H9 (cell line): ENCODE measurements around the gene BPTF. TPM values are rescaled to one million over a fixed set of nuclear protein-coding genes. Genes with fewer than 3 reads are reported as not detected.

Experiments used
- DNase-seq: peaks from one replicate; pipeline ENCODE4 v3.0.0-alpha.2; 2017
- H2AFZ ChIP-seq: one replicate; pipeline ENCODE4 v1.6.1; 2013; ENCODE audit warnings: mild to moderate bottlenecking, low read length, control low read depth, moderate library complexity
- H2AK5ac ChIP-seq: 2 replicates; pipeline ENCODE4 v1.6.1; 2013; ENCODE audit warnings: low read length, control low read depth, mixed read lengths; ENCODE audit not compliant: insufficient read length
- H2BK120ac ChIP-seq: one replicate; pipeline ENCODE4 v1.6.1; 2013; ENCODE audit warnings: low read depth, mild to moderate bottlenecking, low read length, control low read depth, inconsistent platforms; ENCODE audit not compliant: poor library complexity, severe bottlenecking
- H2BK12ac ChIP-seq: 2 replicates; pipeline ENCODE4 v1.6.1; 2013; ENCODE audit warnings: low read length, control low read depth, mixed read lengths, low read depth; ENCODE audit not compliant: insufficient read length
- H2BK15ac ChIP-seq: 2 replicates; pipeline ENCODE4 v1.6.1; 2013; ENCODE audit warnings: low read depth, low read length, control low read depth
- H2BK20ac ChIP-seq: one replicate; pipeline ENCODE4 v1.6.1; 2013; ENCODE audit warnings: low read depth, mild to moderate bottlenecking, low read length, control low read depth, inconsistent platforms; ENCODE audit not compliant: poor library complexity, severe bottlenecking
- H2BK5ac ChIP-seq: 2 replicates; pipeline ENCODE4 v1.6.1; 2013; ENCODE audit warnings: low read length, control low read depth, mixed read lengths; ENCODE audit not compliant: insufficient read length
- H3K14ac ChIP-seq: 2 replicates; pipeline ENCODE4 v1.6.1; 2013; ENCODE audit warnings: low read length, control low read depth; ENCODE audit not compliant: insufficient read depth
- H3K18ac ChIP-seq: 2 replicates; pipeline ENCODE4 v1.6.1; 2013; ENCODE audit warnings: low read depth, mild to moderate bottlenecking, mixed read lengths, low read length, control low read depth; ENCODE audit not compliant: insufficient read length
- H3K23ac ChIP-seq: 2 replicates; pipeline ENCODE4 v1.6.1; 2013; ENCODE audit warnings: low read length, control low read depth, mixed read lengths, low read depth; ENCODE audit not compliant: insufficient read length
- H3K23me2 ChIP-seq: 2 replicates; pipeline ENCODE4 v1.6.1; 2013; ENCODE audit warnings: low read depth, mild to moderate bottlenecking, mixed read lengths, low read length, control low read depth; ENCODE audit not compliant: insufficient read length, poor library complexity, severe bottlenecking
- H3K27ac ChIP-seq: 2 replicates; pipeline ENCODE4 v1.5.1; 2013; ENCODE audit warnings: low read length, control low read depth, mixed read lengths, low read depth; ENCODE audit not compliant: insufficient read length
- H3K27me3 ChIP-seq: 2 replicates; pipeline ENCODE4 v1.6.1; 2013; ENCODE audit warnings: low read length, control low read depth, inconsistent platforms; ENCODE audit not compliant: insufficient read depth
- H3K4ac ChIP-seq: 2 replicates; pipeline ENCODE4 v1.6.1; 2013; ENCODE audit warnings: low read depth, mild to moderate bottlenecking, control low read depth, inconsistent platforms, low read length, moderate library complexity
- H3K4me1 ChIP-seq: 2 replicates; pipeline ENCODE4 v1.6.1; 2013; ENCODE audit warnings: low read length, control low read depth, inconsistent platforms; ENCODE audit not compliant: insufficient read depth
- H3K4me2 ChIP-seq: 2 replicates; pipeline ENCODE4 v1.6.1; 2013; ENCODE audit warnings: low read length, control low read depth, mixed read lengths; ENCODE audit not compliant: insufficient read length, insufficient read depth
- H3K56ac ChIP-seq: 2 replicates; pipeline ENCODE4 v1.6.1; 2013; ENCODE audit warnings: low read depth, mild to moderate bottlenecking, mixed read lengths, low read length, control low read depth; ENCODE audit not compliant: insufficient read length
- H3K79me1 ChIP-seq: 2 replicates; pipeline ENCODE4 v1.6.1; 2013; ENCODE audit warnings: low read depth, mild to moderate bottlenecking, moderate library complexity, low read length, control low read depth, inconsistent platforms; ENCODE audit not compliant: insufficient read depth, poor library complexity, severe bottlenecking
- H3K79me2 ChIP-seq: 2 replicates; pipeline ENCODE4 v1.6.1; 2013; ENCODE audit warnings: low read length, control low read depth, inconsistent platforms; ENCODE audit not compliant: insufficient read depth
- H3K9ac ChIP-seq: 2 replicates; pipeline ENCODE4 v1.6.1; 2013; ENCODE audit warnings: low read length, control low read depth, mixed read lengths; ENCODE audit not compliant: insufficient read length; ENCODE audit errors: extremely low read depth
- H3K9me3 ChIP-seq: one replicate; pipeline ENCODE4 v1.6.1; 2013; ENCODE audit warnings: low read depth, low read length, inconsistent platforms; ENCODE audit not compliant: control insufficient read depth
- H3T11ph ChIP-seq: one replicate; pipeline ENCODE4 v1.6.1; 2013; ENCODE audit warnings: mild to moderate bottlenecking, low read length, control low read depth, inconsistent platforms
- H4K20me1 ChIP-seq: one replicate; pipeline ENCODE4 v1.6.1; 2013; ENCODE audit not compliant: control insufficient read depth, insufficient read length, insufficient read depth
- H4K5ac ChIP-seq: 2 replicates; pipeline ENCODE4 v1.6.1; 2013; ENCODE audit warnings: low read depth, mild to moderate bottlenecking, mixed read lengths, low read length, control low read depth; ENCODE audit not compliant: insufficient read length
- H4K8ac ChIP-seq: replicated peaks from 2 replicates; pipeline ENCODE4 v1.6.1; 2013; ENCODE audit warnings: low read length, control low read depth, mixed read lengths, low read depth; ENCODE audit not compliant: insufficient read length
- H4K91ac ChIP-seq: 2 replicates; pipeline ENCODE4 v1.6.1; 2013; ENCODE audit warnings: low read depth, mild to moderate bottlenecking, moderate library complexity, mixed read lengths, low read length, control low read depth; ENCODE audit not compliant: insufficient read length
- H3K27ac Mint-ChIP-seq, 3 experiments: 2 replicates in 2 of 3; 3 replicates in 1 of 3; pipeline ENCODE4 v1.8.0; 2020 to 2021; ENCODE audit warnings: mixed read lengths in 3 of 3, mild to moderate bottlenecking in 1 of 3, moderate library complexity in 1 of 3
- H3K27me3 Mint-ChIP-seq: 2 replicates; pipeline ENCODE4 v1.8.0; 2021; ENCODE audit warnings: low read depth, mild to moderate bottlenecking, moderate library complexity, mixed read lengths
- H3K36me3 Mint-ChIP-seq, 3 experiments: 2 replicates in 2 of 3; 3 replicates in 1 of 3; pipeline ENCODE4 v1.8.0; 2020 to 2021; ENCODE audit warnings: low read depth in 3 of 3, mixed read lengths in 3 of 3; ENCODE audit not compliant: insufficient read depth in 1 of 3
- H3K4me1 Mint-ChIP-seq, 2 experiments: 2 replicates each; pipeline ENCODE4 v1.8.0; 2020; ENCODE audit warnings: mixed read lengths in 2 of 2
- H3K4me3 Mint-ChIP-seq, 2 experiments: 2 replicates in 1 of 2; 3 replicates in 1 of 2; pipeline ENCODE4 v1.8.0; 2020 to 2021; ENCODE audit warnings: mild to moderate bottlenecking in 2 of 2, mixed read lengths in 2 of 2, moderate library complexity in 1 of 2
- H3K9me3 Mint-ChIP-seq, 2 experiments: 2 replicates in 1 of 2; 3 replicates in 1 of 2; pipeline ENCODE4 v1.8.0; 2020; ENCODE audit warnings: mild to moderate bottlenecking in 2 of 2, mixed read lengths in 2 of 2, moderate library complexity in 1 of 2
- WGBS: extraction: QIAGEN DNeasy Blood & Tissue Kit; methylation state at CpG from one replicate; pipeline ENCODE4 v1.1.7; 2013; ENCODE audit warnings: missing lambda C conversion rate, low lambda C conversion rate, mixed read lengths; ENCODE audit not compliant: insufficient read length; ENCODE audit errors: extremely low coverage; 5-methylcytosine and 5-hydroxymethylcytosine counted together
- total RNA-seq: library from RNA; stranded (reverse); gene quantifications from 2 replicates; pipeline ENCODE4 v1.2.1, GENCODE V29; 2021
- TF ChIP-seq, protein P1 (sequence below): fragments of 200-600 bp; sonication (generic); conservative IDR thresholded peaks from 3 replicates; pipeline ENCODE4 v1.8.0; 2021; ENCODE audit warnings: antibody characterized with exemption, mild to moderate bottlenecking

Gene BPTF
- total RNA-seq, 1 experiment from 2014 or later, result 203 TPM

DNA sequence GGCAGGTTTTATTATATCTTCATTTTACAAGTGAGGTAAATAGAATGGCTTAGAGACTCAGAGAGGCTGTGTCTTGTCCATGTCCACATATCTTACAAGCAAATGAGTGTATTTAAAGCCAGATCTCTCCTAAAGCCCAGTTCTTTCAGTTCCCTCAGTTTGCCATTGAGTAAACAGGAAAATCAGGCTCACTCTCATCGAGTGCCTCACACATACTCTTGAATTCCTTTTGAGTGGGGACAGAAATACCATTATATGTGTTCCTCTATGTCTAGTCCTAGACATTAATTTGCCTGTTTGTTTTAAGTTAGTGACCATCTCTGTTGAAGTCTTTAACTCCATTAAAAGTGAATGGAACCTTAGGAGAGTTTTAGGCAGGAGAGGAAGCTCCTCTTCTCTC lies 40.1 kb downstream of the BPTF start:
- Histone ChIP-seq H3K79me2 (peaks cover 21% of the 10 kb centered on the region; the same call in 1 of the 2 replicates), H2BK5ac (no peak overlapping the region), H4K8ac (no peak overlapping the region), H3K9me3 (no peaks in the 10 kb centered on the region), H4K91ac (no peak overlapping the region), H3K23me2 (no peaks in the 10 kb centered on the region), H3K27ac (no peak overlapping the region), H3K9ac (no peak overlapping the region), H4K20me1 (no peaks in the 10 kb centered on the region), H3K4me2 (no peak overlapping the region), H3K14ac (no peak overlapping the region), H3K4me1 (no peaks in the 10 kb centered on the region), H3K23ac (no peak overlapping the region), H2BK12ac (no peak overlapping the region), H3K27me3 (no peaks in the 10 kb centered on the region), H3K18ac (no peak overlapping the region), H4K5ac (no peak overlapping the region), H2BK20ac (no peak overlapping the region), H3K56ac (no peak overlapping the region), H3K4ac (no peak overlapping the region), H2BK120ac (no peak overlapping the region), H2BK15ac (no peak overlapping the region), H3K79me1 (peaks cover 17% of the 10 kb centered on the region), H2AFZ (no peak overlapping the region), H2AK5ac (no peak overlapping the region), H3T11ph (no peak overlapping the region)
- WGBS, result no CpG with 5 or more reads among the region's 1 CpG
- peak overlapping the region in 1 of 3 experiments; percentile 25; a peak in 2 of 7 replicates for H3K27ac Mint-ChIP-seq
- H3K9me3 Mint-ChIP-seq, result no peaks in the 10 kb centered on the region
- peaks cover 2% of the 10 kb centered on the region in 2 experiments; a peak in 2 of 4 replicates for H3K4me1 Mint-ChIP-seq
- TF ChIP-seq, protein P1, sequence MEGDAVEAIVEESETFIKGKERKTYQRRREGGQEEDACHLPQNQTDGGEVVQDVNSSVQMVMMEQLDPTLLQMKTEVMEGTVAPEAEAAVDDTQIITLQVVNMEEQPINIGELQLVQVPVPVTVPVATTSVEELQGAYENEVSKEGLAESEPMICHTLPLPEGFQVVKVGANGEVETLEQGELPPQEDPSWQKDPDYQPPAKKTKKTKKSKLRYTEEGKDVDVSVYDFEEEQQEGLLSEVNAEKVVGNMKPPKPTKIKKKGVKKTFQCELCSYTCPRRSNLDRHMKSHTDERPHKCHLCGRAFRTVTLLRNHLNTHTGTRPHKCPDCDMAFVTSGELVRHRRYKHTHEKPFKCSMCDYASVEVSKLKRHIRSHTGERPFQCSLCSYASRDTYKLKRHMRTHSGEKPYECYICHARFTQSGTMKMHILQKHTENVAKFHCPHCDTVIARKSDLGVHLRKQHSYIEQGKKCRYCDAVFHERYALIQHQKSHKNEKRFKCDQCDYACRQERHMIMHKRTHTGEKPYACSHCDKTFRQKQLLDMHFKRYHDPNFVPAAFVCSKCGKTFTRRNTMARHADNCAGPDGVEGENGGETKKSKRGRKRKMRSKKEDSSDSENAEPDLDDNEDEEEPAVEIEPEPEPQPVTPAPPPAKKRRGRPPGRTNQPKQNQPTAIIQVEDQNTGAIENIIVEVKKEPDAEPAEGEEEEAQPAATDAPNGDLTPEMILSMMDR, result no peak
- no peaks in the 10 kb centered on the region for H3K27me3 Mint-ChIP-seq
- DNase-seq, result no peak
- peaks cover 14 to 46% (median 31%) of the 10 kb centered on the region in 3 experiments; a peak in 6 of 7 replicates for H3K36me3 Mint-ChIP-seq
- H3K4me3 Mint-ChIP-seq, result no peak overlapping the region
